Diencephalon (tissue), 1 donor: ENCODE measurements around the gene CSNK2A1. TPM values are rescaled to one million over a fixed set of nuclear protein-coding genes. Genes with fewer than 3 reads are reported as not detected.

Experiments
- small RNA-seq: library from RNA; depleted of rRNA; stranded (forward); fragments of <200 nt; gene quantifications from one replicate; pipeline ENCODE3, GENCODE V24; 2014
- total RNA-seq: library from RNA; depleted of rRNA; stranded (reverse); fragments of >200 nt; gene quantifications from one replicate; pipeline ENCODE4 v1.2.3, GENCODE V29; 2014

The CSNK2A1 gene
- 179 TPM for total RNA-seq

GRCh38 chr20:543369-544152, at the start of gene CSNK2A1:
TSS of gene CSNK2A1 (minus strand) at chr20:543790. CDS start at chr20:508551, 35,239 bp downstream.

GRCh38 chr20:462199-462991, 81.2 kb downstream of the CSNK2A1 start, which contains the start of gene TBC1D20:
TSS of gene TBC1D20 (minus strand) at chr20:462533. CDS start at chr20:462405, 128 bp downstream.

Small RNA genes within 50 kb of the gene (small RNA-seq; reads per million reads assigned to genes)
- not detected for gene RF00019

Other genes starting within 250 kb of the CSNK2A1 start
- gene ZCCHC3, start 246.2 kb downstream of the CSNK2A1 start, total RNA-seq: 22.4 TPM
- 10.4 TPM for gene SOX12, start 218.2 kb downstream of the CSNK2A1 start, total RNA-seq
- 52.4 TPM for gene NRSN2, start 196.7 kb downstream of the CSNK2A1 start, total RNA-seq
- 11.5 TPM for gene TRIB3, start 163.0 kb downstream of the CSNK2A1 start, total RNA-seq
- 23.5 TPM for gene RBCK1, start 135.5 kb downstream of the CSNK2A1 start, total RNA-seq
- 18.9 TPM for gene TBC1D20, start 81.3 kb downstream of the CSNK2A1 start, total RNA-seq
- 0.23 TPM for gene TCF15, start 66.5 kb upstream of the CSNK2A1 start, total RNA-seq
- 19.1 TPM for gene SRXN1, start 109.4 kb upstream of the CSNK2A1 start, total RNA-seq
- gene SCRT2, start 132.0 kb upstream of the CSNK2A1 start, total RNA-seq: 0.92 TPM
- gene SLC52A3, start 224.7 kb upstream of the CSNK2A1 start, total RNA-seq: 0.46 TPM